H1 (cell line): ENCODE results near the gene PARD6B. TPM values are rescaled to one million over a fixed set of nuclear protein-coding genes. Genes with fewer than 3 reads are reported as not detected.

Experiments used
- EP300 ChIP-seq, 2 experiments: IDR thresholded peaks; 1 replicate in 1 of 2; 2 replicates in 1 of 2; pipeline ENCODE4 v1.6.1; 2011 to 2012; ENCODE audit warnings: low read depth in 2 of 2, low read length in 2 of 2, mild to moderate bottlenecking in 2 of 2, borderline replicate concordance in 1 of 2, inconsistent platforms in 1 of 2, moderate library complexity in 1 of 2
- NRF1 ChIP-seq: IDR thresholded peaks from 2 replicates; pipeline ENCODE4 v1.6.1; 2011; ENCODE audit warnings: mild to moderate bottlenecking, low read depth, low read length, improper control_type of control experiment
- RNF2 ChIP-seq: fragments of 200-900, 300-1000 bp; sonication (generic); IDR thresholded peaks from 2 replicates; pipeline ENCODE4 v1.7.1; 2016; ENCODE audit warnings: borderline replicate concordance, low read depth, mild to moderate bottlenecking, antibody characterized with exemption, low read length; ENCODE audit not compliant: poor library complexity, severe bottlenecking; ENCODE audit errors: missing control alignments
- TAF7 ChIP-seq: optimal IDR thresholded peaks from 2 replicates; pipeline ENCODE3; 2011; ENCODE audit warnings: low read depth, mild to moderate bottlenecking, inconsistent platforms, low read length, moderate library complexity, borderline replicate concordance
- polyA plus RNA-seq, 7 experiments: library from polyadenylated mRNA; depleted of rRNA in 3 of 7; stranded (reverse) in 5 of 7; unstranded in 2 of 7; fragments of >200 nt in 5 of 7; fragments of 200-250 nt in 2 of 7; gene quantifications; 1 replicate in 5 of 7; 2 replicates in 1 of 7; 4 replicates in 1 of 7; pipeline versions ENCODE4 v1.2.1 to v1.2.3, GENCODE V29; 2011 to 2013; ENCODE audit warnings: missing spikeins in 2 of 7, mixed read lengths in 2 of 7
- total RNA-seq: library from RNA; stranded (reverse); fragmentation: NEBNext Ultra II Directional; extraction: Animal tissue kit (Norgen Biotek cat#: 25700); gene quantifications from 2 replicates; pipeline ENCODE4 v1.2.1, GENCODE V29; 2021
- TF ChIP-seq, protein P1 (sequence below): IDR thresholded peaks from 2 replicates; pipeline ENCODE4 v1.6.1; 2011; ENCODE audit warnings: low read depth, mild to moderate bottlenecking, low read length; ENCODE audit not compliant: insufficient read depth
- TF ChIP-seq, protein P2 (sequence below): fragments of 300-600 bp; sonication (generic); IDR thresholded peaks from 2 replicates; pipeline ENCODE4 v1.7.1; 2012; ENCODE audit warnings: low read length, moderate library complexity, mild to moderate bottlenecking, inconsistent platforms; ENCODE audit not compliant: insufficient replicate concordance

PARD6B gene
- total and polyA plus RNA-seq, 2 of the 8 experiments (the other 6 are each of a cell fraction or from before 2014, with no cell fraction given), result 5.2 to 34.1 TPM

DNA sequence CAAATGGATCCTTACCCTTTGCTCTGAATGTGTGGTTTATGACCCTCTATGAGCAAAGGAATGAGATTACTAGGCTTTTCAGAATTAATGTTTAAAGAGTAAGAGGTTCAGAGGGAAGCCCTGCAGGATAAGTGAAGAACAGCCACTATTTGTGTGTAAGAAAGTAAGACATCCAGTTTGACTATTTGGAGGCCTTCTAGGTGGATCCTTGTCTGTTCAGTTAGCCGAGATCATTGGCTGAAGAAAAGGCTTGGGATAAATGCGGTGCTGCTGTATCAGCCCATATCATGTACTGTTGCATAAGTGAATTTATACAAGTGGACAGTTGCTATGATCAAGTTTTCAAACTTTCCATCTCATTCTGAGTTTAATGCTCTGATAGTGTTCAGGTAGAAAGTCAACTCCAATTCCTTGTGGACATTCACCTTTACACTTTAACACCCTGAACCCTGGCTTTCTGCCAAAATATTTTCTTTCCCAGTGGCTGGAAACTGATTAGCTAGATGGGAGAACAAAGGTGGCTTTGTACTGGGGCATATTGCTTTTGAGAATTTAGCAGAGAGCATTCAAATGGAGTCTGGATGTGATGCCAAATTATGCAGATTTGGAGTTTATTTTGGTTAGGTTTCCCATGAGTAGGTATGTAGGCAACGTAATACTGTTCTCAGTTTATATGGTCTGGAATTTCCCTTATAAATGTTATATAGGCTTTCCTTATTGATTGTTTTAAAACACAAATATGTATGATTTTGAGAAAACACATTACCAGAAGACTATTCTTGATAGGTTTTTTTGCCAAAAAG is 15.0 kb downstream of the PARD6B start (continued):
- no peak for TF ChIP-seq EP300 (IDR thresholded peaks at IDR 0.05; ENCODE audit: borderline replicate concordance in 1 of 2, low read depth in 2 of 2, low read length in 2 of 2)
- TF ChIP-seq NRF1, result no peak
- TF ChIP-seq, protein P1, sequence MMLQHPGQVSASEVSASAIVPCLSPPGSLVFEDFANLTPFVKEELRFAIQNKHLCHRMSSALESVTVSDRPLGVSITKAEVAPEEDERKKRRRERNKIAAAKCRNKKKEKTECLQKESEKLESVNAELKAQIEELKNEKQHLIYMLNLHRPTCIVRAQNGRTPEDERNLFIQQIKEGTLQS, result no peak
- no peak for TF ChIP-seq TAF7
- no peak for TF ChIP-seq RNF2
- TF ChIP-seq, protein P2, sequence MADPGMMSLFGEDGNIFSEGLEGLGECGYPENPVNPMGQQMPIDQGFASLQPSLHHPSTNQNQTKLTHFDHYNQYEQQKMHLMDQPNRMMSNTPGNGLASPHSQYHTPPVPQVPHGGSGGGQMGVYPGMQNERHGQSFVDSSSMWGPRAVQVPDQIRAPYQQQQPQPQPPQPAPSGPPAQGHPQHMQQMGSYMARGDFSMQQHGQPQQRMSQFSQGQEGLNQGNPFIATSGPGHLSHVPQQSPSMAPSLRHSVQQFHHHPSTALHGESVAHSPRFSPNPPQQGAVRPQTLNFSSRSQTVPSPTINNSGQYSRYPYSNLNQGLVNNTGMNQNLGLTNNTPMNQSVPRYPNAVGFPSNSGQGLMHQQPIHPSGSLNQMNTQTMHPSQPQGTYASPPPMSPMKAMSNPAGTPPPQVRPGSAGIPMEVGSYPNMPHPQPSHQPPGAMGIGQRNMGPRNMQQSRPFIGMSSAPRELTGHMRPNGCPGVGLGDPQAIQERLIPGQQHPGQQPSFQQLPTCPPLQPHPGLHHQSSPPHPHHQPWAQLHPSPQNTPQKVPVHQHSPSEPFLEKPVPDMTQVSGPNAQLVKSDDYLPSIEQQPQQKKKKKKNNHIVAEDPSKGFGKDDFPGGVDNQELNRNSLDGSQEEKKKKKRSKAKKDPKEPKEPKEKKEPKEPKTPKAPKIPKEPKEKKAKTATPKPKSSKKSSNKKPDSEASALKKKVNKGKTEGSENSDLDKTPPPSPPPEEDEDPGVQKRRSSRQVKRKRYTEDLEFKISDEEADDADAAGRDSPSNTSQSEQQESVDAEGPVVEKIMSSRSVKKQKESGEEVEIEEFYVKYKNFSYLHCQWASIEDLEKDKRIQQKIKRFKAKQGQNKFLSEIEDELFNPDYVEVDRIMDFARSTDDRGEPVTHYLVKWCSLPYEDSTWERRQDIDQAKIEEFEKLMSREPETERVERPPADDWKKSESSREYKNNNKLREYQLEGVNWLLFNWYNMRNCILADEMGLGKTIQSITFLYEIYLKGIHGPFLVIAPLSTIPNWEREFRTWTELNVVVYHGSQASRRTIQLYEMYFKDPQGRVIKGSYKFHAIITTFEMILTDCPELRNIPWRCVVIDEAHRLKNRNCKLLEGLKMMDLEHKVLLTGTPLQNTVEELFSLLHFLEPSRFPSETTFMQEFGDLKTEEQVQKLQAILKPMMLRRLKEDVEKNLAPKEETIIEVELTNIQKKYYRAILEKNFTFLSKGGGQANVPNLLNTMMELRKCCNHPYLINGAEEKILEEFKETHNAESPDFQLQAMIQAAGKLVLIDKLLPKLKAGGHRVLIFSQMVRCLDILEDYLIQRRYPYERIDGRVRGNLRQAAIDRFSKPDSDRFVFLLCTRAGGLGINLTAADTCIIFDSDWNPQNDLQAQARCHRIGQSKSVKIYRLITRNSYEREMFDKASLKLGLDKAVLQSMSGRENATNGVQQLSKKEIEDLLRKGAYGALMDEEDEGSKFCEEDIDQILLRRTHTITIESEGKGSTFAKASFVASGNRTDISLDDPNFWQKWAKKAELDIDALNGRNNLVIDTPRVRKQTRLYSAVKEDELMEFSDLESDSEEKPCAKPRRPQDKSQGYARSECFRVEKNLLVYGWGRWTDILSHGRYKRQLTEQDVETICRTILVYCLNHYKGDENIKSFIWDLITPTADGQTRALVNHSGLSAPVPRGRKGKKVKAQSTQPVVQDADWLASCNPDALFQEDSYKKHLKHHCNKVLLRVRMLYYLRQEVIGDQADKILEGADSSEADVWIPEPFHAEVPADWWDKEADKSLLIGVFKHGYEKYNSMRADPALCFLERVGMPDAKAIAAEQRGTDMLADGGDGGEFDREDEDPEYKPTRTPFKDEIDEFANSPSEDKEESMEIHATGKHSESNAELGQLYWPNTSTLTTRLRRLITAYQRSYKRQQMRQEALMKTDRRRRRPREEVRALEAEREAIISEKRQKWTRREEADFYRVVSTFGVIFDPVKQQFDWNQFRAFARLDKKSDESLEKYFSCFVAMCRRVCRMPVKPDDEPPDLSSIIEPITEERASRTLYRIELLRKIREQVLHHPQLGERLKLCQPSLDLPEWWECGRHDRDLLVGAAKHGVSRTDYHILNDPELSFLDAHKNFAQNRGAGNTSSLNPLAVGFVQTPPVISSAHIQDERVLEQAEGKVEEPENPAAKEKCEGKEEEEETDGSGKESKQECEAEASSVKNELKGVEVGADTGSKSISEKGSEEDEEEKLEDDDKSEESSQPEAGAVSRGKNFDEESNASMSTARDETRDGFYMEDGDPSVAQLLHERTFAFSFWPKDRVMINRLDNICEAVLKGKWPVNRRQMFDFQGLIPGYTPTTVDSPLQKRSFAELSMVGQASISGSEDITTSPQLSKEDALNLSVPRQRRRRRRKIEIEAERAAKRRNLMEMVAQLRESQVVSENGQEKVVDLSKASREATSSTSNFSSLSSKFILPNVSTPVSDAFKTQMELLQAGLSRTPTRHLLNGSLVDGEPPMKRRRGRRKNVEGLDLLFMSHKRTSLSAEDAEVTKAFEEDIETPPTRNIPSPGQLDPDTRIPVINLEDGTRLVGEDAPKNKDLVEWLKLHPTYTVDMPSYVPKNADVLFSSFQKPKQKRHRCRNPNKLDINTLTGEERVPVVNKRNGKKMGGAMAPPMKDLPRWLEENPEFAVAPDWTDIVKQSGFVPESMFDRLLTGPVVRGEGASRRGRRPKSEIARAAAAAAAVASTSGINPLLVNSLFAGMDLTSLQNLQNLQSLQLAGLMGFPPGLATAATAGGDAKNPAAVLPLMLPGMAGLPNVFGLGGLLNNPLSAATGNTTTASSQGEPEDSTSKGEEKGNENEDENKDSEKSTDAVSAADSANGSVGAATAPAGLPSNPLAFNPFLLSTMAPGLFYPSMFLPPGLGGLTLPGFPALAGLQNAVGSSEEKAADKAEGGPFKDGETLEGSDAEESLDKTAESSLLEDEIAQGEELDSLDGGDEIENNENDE, result no peak
